Trophoblast cell (in vitro differentiated cells and primary cell): ENCODE data around the gene WDR7.

Experiments used
- DNase-seq, 2 donors: peaks; one replicate each; pipeline ENCODE4 v3.0.0-alpha.2; 2016
- H2AFZ ChIP-seq: 2 replicates; pipeline ENCODE4 v1.6.1; 2013; ENCODE audit warnings: low read length, moderate library complexity, mild to moderate bottlenecking; ENCODE audit not compliant: insufficient read depth, poor library complexity
- H2AK5ac ChIP-seq: 2 replicates; pipeline ENCODE4 v1.6.1; 2013; ENCODE audit warnings: mild to moderate bottlenecking, low read length
- H2BK120ac ChIP-seq: 2 replicates; pipeline ENCODE4 v1.6.1; 2013; ENCODE audit warnings: low read length, mild to moderate bottlenecking, moderate library complexity; ENCODE audit not compliant: insufficient read depth, poor library complexity
- H2BK12ac ChIP-seq: 2 replicates; pipeline ENCODE4 v1.6.1; 2013; ENCODE audit warnings: mild to moderate bottlenecking, low read length, moderate library complexity
- H2BK5ac ChIP-seq: 2 replicates; pipeline ENCODE4 v1.6.1; 2013; ENCODE audit warnings: low read length, low read depth, moderate library complexity, mild to moderate bottlenecking; ENCODE audit not compliant: poor library complexity
- H3K14ac ChIP-seq: 2 replicates; pipeline ENCODE4 v1.6.1; 2013; ENCODE audit warnings: mild to moderate bottlenecking, low read length
- H3K18ac ChIP-seq: 2 replicates; pipeline ENCODE4 v1.6.1; 2013; ENCODE audit warnings: mild to moderate bottlenecking, low read length
- H3K23ac ChIP-seq: 2 replicates; pipeline ENCODE4 v1.6.1; 2013; ENCODE audit warnings: low read length
- H3K27ac ChIP-seq: 2 replicates; pipeline ENCODE4 v1.5.1; 2013; ENCODE audit warnings: low read depth, mild to moderate bottlenecking, inconsistent platforms, low read length, moderate library complexity
- H3K27me3 ChIP-seq: 2 replicates; pipeline ENCODE4 v1.6.1; 2013; ENCODE audit warnings: inconsistent platforms, mild to moderate bottlenecking, low read length, moderate library complexity; ENCODE audit not compliant: insufficient read depth
- H3K36me3 ChIP-seq, 2 experiments: 1 replicate in 1 of 2; 2 replicates in 1 of 2; pipeline ENCODE4 v1.6.1; 2013; ENCODE audit warnings: low read length in 2 of 2, mild to moderate bottlenecking in 2 of 2, moderate library complexity in 1 of 2; ENCODE audit not compliant: insufficient read depth in 2 of 2, control insufficient read depth in 1 of 2
- H3K4ac ChIP-seq: 2 replicates; pipeline ENCODE4 v1.6.1; 2013; ENCODE audit warnings: low read depth, mild to moderate bottlenecking, low read length, moderate library complexity
- H3K4me1 ChIP-seq, 2 experiments: 1 replicate in 1 of 2; 2 replicates in 1 of 2; pipeline ENCODE4 v1.6.1; 2013; ENCODE audit warnings: low read length in 2 of 2, mild to moderate bottlenecking in 2 of 2, moderate library complexity in 1 of 2; ENCODE audit not compliant: insufficient read depth in 2 of 2, control insufficient read depth in 1 of 2
- H3K4me2 ChIP-seq: 2 replicates; pipeline ENCODE4 v1.6.1; 2013; ENCODE audit warnings: inconsistent platforms, mild to moderate bottlenecking, low read length, moderate library complexity
- H3K4me3 ChIP-seq: 2 replicates; pipeline ENCODE4 v1.5.1; 2013; ENCODE audit warnings: mild to moderate bottlenecking, low read depth, low read length, inconsistent platforms
- H3K79me1 ChIP-seq: one replicate; pipeline ENCODE4 v1.6.1; 2013; ENCODE audit warnings: low read length
- H3K79me2 ChIP-seq: 2 replicates; pipeline ENCODE4 v1.6.1; 2013; ENCODE audit warnings: low read length, mild to moderate bottlenecking; ENCODE audit not compliant: control insufficient read depth, insufficient read depth, poor library complexity
- H3K9ac ChIP-seq: 2 replicates; pipeline ENCODE4 v1.6.1; 2013; ENCODE audit warnings: mild to moderate bottlenecking, low read length
- H3K9me3 ChIP-seq: 2 replicates; pipeline ENCODE4 v1.6.1; 2013; ENCODE audit warnings: low read depth, mild to moderate bottlenecking, control low read depth, inconsistent platforms, low read length; ENCODE audit not compliant: insufficient read depth
- H4K12ac ChIP-seq: 2 replicates; pipeline ENCODE4 v1.6.1; 2013; ENCODE audit warnings: low read depth, mild to moderate bottlenecking, low read length, moderate library complexity
- H4K8ac ChIP-seq: 2 replicates; pipeline ENCODE4 v1.6.1; 2013; ENCODE audit warnings: low read depth, mild to moderate bottlenecking, low read length, moderate library complexity
- H4K91ac ChIP-seq: one replicate; pipeline ENCODE4 v1.6.1; 2013; ENCODE audit warnings: low read depth, mild to moderate bottlenecking, low read length, moderate library complexity
- WGBS: extraction: QIAGEN DNeasy Blood & Tissue Kit; methylation state at CpG from one replicate; pipeline ENCODE4 v1.1.7; 2013; ENCODE audit warnings: missing lambda C conversion rate; ENCODE audit not compliant: insufficient read length, insufficient coverage; ENCODE audit errors: extremely low coverage; 5-methylcytosine and 5-hydroxymethylcytosine counted together

Gene WDR7

DNA sequence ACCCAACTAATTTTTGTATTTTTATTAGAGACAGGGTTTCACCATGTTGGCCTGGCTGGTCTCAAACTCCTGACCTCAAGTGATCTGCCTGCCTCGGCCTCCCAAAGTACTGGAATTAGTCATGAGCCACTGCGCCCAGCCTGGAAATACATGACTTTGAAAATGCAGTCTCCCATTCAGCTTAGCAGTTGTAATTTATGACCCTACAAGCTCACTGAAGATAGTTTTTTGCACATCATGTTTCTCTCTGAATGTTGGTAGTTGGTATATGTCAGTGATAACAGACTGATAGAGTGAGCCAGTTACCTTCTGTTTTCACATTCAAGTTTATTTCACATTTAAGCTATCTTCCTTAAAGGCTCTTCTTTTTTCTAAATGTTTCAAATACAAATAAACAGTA, 7.1 kb downstream of the WDR7 start:
- H3K18ac ChIP-seq, result no peak overlapping the region
- no peak overlapping the region for H3K14ac ChIP-seq
- no peaks in the 10 kb centered on the region for H3K27me3 ChIP-seq
- H4K91ac ChIP-seq, result no peak overlapping the region
- no peak overlapping the region for H3K4me3 ChIP-seq
- H3K23ac ChIP-seq, result no peak overlapping the region
- no peak overlapping the region for H3K4me2 ChIP-seq
- H3K27ac ChIP-seq, result no peak overlapping the region
- no peaks in the 10 kb centered on the region for H3K9me3 ChIP-seq
- H3K36me3 ChIP-seq, result no peaks in the 10 kb centered on the region
- no peak overlapping the region for H3K4ac ChIP-seq
- H2BK120ac ChIP-seq, result no peak overlapping the region
- DNase-seq, result no peak
- no CpG with 5 or more reads among the region's 2 CpGs for WGBS
- H3K4me1 ChIP-seq, result no peaks in the 10 kb centered on the region
- no peak overlapping the region for H4K8ac ChIP-seq
- H3K9ac ChIP-seq, result no peak overlapping the region
- H3K79me1 ChIP-seq, result no peaks in the 10 kb centered on the region
- no peak overlapping the region for H2BK12ac ChIP-seq
- H3K79me2 ChIP-seq, result no peaks in the 10 kb centered on the region
- H2AK5ac ChIP-seq, result no peak overlapping the region
- no peak overlapping the region for H2AFZ ChIP-seq
- no peak overlapping the region for H2BK5ac ChIP-seq
- H4K12ac ChIP-seq, result no peak overlapping the region

GRCh38 chr18:56659111-56659510, 8.0 kb downstream of the WDR7 start:
- no peak for DNase-seq
- no peaks in the 10 kb centered on the region for H3K9me3 ChIP-seq

GRCh38 chr18:56660655-56661054, 9.5 kb downstream of the WDR7 start:
- Histone ChIP-seq H4K8ac (no peak overlapping the region), H2AK5ac (no peak overlapping the region), H3K9ac (no peak overlapping the region), H3K4me3 (no peak overlapping the region), H3K79me1 (no peaks in the 10 kb centered on the region), H3K4me1 (no peaks in the 10 kb centered on the region), H3K36me3 (no peaks in the 10 kb centered on the region), H3K27ac (no peak overlapping the region), H3K14ac (no peak overlapping the region), H2BK5ac (no peak overlapping the region), H3K9me3 (no peaks in the 10 kb centered on the region), H3K4ac (no peak overlapping the region), H3K79me2 (no peaks in the 10 kb centered on the region), H3K23ac (no peak overlapping the region), H2BK12ac (no peak overlapping the region), H3K27me3 (no peaks in the 10 kb centered on the region), H2AFZ (no peak overlapping the region), H3K4me2 (no peak overlapping the region), H3K18ac (no peak overlapping the region), H4K12ac (no peak overlapping the region), H4K91ac (no peak overlapping the region), H2BK120ac (no peak overlapping the region)
- DNase-seq, result no peak
- WGBS, result no CpG with 5 or more reads among the region's 1 CpG

More at GRCh38 chr18:56659111-56659510, 8.0 kb downstream of the WDR7 start:
- H3K18ac ChIP-seq, result no peak overlapping the region
- H3K4ac ChIP-seq, result no peak overlapping the region
- H3K14ac ChIP-seq, result no peak overlapping the region
- H3K79me1 ChIP-seq, result no peaks in the 10 kb centered on the region
- H3K23ac ChIP-seq, result no peak overlapping the region
- H3K9ac ChIP-seq, result no peak overlapping the region
- H4K8ac ChIP-seq, result no peak overlapping the region
- WGBS, result no CpG with 5 or more reads among the region's 4 CpGs
- H2BK12ac ChIP-seq, result no peak overlapping the region
- H3K4me2 ChIP-seq, result no peak overlapping the region
- H3K27me3 ChIP-seq, result no peaks in the 10 kb centered on the region
- H3K36me3 ChIP-seq, result no peaks in the 10 kb centered on the region
- no peak overlapping the region for H4K91ac ChIP-seq
- no peak overlapping the region for H4K12ac ChIP-seq
- H2BK120ac ChIP-seq, result no peak overlapping the region
- no peak overlapping the region for H3K27ac ChIP-seq
- H3K4me3 ChIP-seq, result no peak overlapping the region
- no peak overlapping the region for H2BK5ac ChIP-seq
- no peaks in the 10 kb centered on the region for H3K79me2 ChIP-seq
- H2AFZ ChIP-seq, result no peak overlapping the region
- no peaks in the 10 kb centered on the region for H3K4me1 ChIP-seq
- H2AK5ac ChIP-seq, result no peak overlapping the region

- H3K36me3 ChIP-seq, result no peaks in the 10 kb centered on the region
- DNase-seq, result no peak
- H3K4ac ChIP-seq, result no peak overlapping the region
- no peak overlapping the region for H4K12ac ChIP-seq
- no peak overlapping the region for H4K91ac ChIP-seq
- H3K9ac ChIP-seq, result no peak overlapping the region
- no peaks in the 10 kb centered on the region for H3K27me3 ChIP-seq
- H3K27ac ChIP-seq, result no peak overlapping the region
- no peak overlapping the region for H3K18ac ChIP-seq
- no peak overlapping the region for H2AK5ac ChIP-seq
- no peak overlapping the region for H3K14ac ChIP-seq
- no peak overlapping the region for H2BK120ac ChIP-seq
- H4K8ac ChIP-seq, result no peak overlapping the region
- H3K4me2 ChIP-seq, result no peak overlapping the region
- H3K79me1 ChIP-seq, result no peaks in the 10 kb centered on the region
- no CpG with 5 or more reads among the region's 2 CpGs for WGBS
- H2BK12ac ChIP-seq, result no peak overlapping the region
- no peak overlapping the region for H3K4me3 ChIP-seq
- no peak overlapping the region for H2BK5ac ChIP-seq
- no peaks in the 10 kb centered on the region for H3K4me1 ChIP-seq
- H2AFZ ChIP-seq, result no peak overlapping the region
- H3K9me3 ChIP-seq, result no peaks in the 10 kb centered on the region
- H3K23ac ChIP-seq, result no peak overlapping the region
- H3K79me2 ChIP-seq, result no peaks in the 10 kb centered on the region
Observed at GRCh38 chr18:56661360-56662062, 10.4 kb downstream of the WDR7 start.
